GM12801 (cell line): ENCODE results near the gene DFFA.

ENCODE experiments used
- CTCF ChIP-seq: IDR thresholded peaks from one replicate; pipeline ENCODE4 v1.5.1; 2011; ENCODE audit warnings: control low read depth; ENCODE audit not compliant: insufficient read length; ENCODE audit errors: extremely low read depth

DFFA gene

GRCh38 chr1:10431070-10431730 lies 41.1 kb downstream of the DFFA start:
- TF ChIP-seq CTCF = no peak

GRCh38 chr1:10430216-10431069 lies 41.9 kb downstream of the DFFA start, which contains the start of gene CENPS:
Gene CENPS, plus strand, starts transcription at chr1:10430433. Its CDS starts 85 bp downstream, at chr1:10430518.
- TF ChIP-seq CTCF = no peak

GRCh38 chr1:10429868-10430215 lies 42.5 kb downstream of the DFFA start:
- no peak for TF ChIP-seq CTCF

- no peak for TF ChIP-seq CTCF
Measured at GRCh38 chr1:10428984-10429383, 43.3 kb downstream of the DFFA start.

GRCh38 chr1:10424651-10425050 lies 47.7 kb downstream of the DFFA start:
- TF ChIP-seq CTCF = no peak

GRCh38 chr1:10424034-10424433 lies 48.3 kb downstream of the DFFA start:
- no peak for TF ChIP-seq CTCF

- TF ChIP-seq CTCF = no peak
Measured at GRCh38 chr1:10421637-10422036, 50.7 kb downstream of the DFFA start.
